CD4-positive, CD25-positive, alpha-beta regulatory T cell (primary cell): Measurements from ENCODE around the gene PTPRN2. TPM values are rescaled to one million over a fixed set of nuclear protein-coding genes. Genes with fewer than 3 reads are reported as not detected.
"Not testable (repeated sequence)": the region's sequence is repeated elsewhere in the genome, so short reads cannot be mapped to it uniquely, and the experiment has no call there.

Experiments used
- ATAC-seq, 2 donors: fragments of 150-1000 bp; cut with Tn5 transposase; one replicate each; pipeline ENCODE4 v1.10.0; 2021; ENCODE audit warnings: low read depth in 2 of 2, moderate number of reproducible peaks in 2 of 2, moderate library complexity in 1 of 2
- DNase-seq, 3 donors: peaks; one replicate each; pipeline versions ENCODE4 v3.0.0 to v3.0.0-alpha.2; 2012 to 2022; ENCODE audit warnings: mixed read lengths in 1 of 3
- H3K27ac ChIP-seq: one replicate; pipeline ENCODE4 v1.7.0; 2013; ENCODE audit warnings: mild to moderate bottlenecking, low read length; ENCODE audit not compliant: insufficient read depth, poor library complexity, severe bottlenecking
- H3K27me3 ChIP-seq: one replicate; pipeline ENCODE4 v1.7.0; 2013; ENCODE audit warnings: low read length; ENCODE audit not compliant: control insufficient read depth, insufficient read depth
- H3K36me3 ChIP-seq: one replicate; pipeline ENCODE4 v1.7.0; 2013; ENCODE audit warnings: mild to moderate bottlenecking, low read length, moderate library complexity; ENCODE audit not compliant: control insufficient read depth, insufficient read depth
- H3K4me1 ChIP-seq: 2 replicates; pipeline ENCODE4 v1.7.0; 2013; ENCODE audit warnings: mild to moderate bottlenecking, low read length; ENCODE audit not compliant: insufficient read depth, control insufficient read depth, poor library complexity, severe bottlenecking
- H3K4me3 ChIP-seq: one replicate; pipeline ENCODE4 v1.7.0; 2013; ENCODE audit warnings: low read depth, mild to moderate bottlenecking, low read length, moderate library complexity
- H3K9me3 ChIP-seq, 2 experiments: 1 replicate in 1 of 2; 2 replicates in 1 of 2; pipeline ENCODE4 v1.7.0; 2013; ENCODE audit warnings: low read length in 2 of 2, mild to moderate bottlenecking in 1 of 2, moderate library complexity in 1 of 2; ENCODE audit not compliant: control insufficient read depth in 2 of 2
- H3K27ac Mint-ChIP-seq, 3 donors: one replicate each; pipeline ENCODE4 v1.8.0; 2020 to 2022; ENCODE audit warnings: mild to moderate bottlenecking in 3 of 3, mixed read lengths in 3 of 3, moderate library complexity in 2 of 3
- H3K27me3 Mint-ChIP-seq: one replicate; pipeline ENCODE4 v1.8.0; 2022; ENCODE audit warnings: mild to moderate bottlenecking, mixed read lengths
- H3K36me3 Mint-ChIP-seq: one replicate; pipeline ENCODE4 v1.8.0; 2020; ENCODE audit warnings: mixed read lengths
- H3K4me1 Mint-ChIP-seq, 4 donors: one replicate each; pipeline ENCODE4 v1.8.0; 2020 to 2022; ENCODE audit warnings: mixed read lengths in 4 of 4, mild to moderate bottlenecking in 1 of 4
- H3K4me3 Mint-ChIP-seq, 4 donors: one replicate each; pipeline ENCODE4 v1.8.0; 2020 to 2022; ENCODE audit warnings: mild to moderate bottlenecking in 4 of 4, mixed read lengths in 4 of 4, moderate library complexity in 3 of 4
- H3K9me3 Mint-ChIP-seq, 7 donors: one replicate each; pipeline ENCODE4 v1.8.0; 2020 to 2022; ENCODE audit warnings: mixed read lengths in 7 of 7, mild to moderate bottlenecking in 3 of 7, moderate library complexity in 2 of 7
- polyA plus RNA-seq, 4 donors: library from polyadenylated mRNA; unstranded; fragments of 300-500 nt; fragmentation: Illumina TruSeq; gene quantifications; one replicate each; pipeline ENCODE4 v1.2.3, GENCODE V29; 2021
- total RNA-seq: library from RNA; stranded (reverse); gene quantifications from one replicate; pipeline ENCODE4 v1.2.3, GENCODE V29; 2022

The PTPRN2 gene
- total and polyA plus RNA-seq, 5 donors from 2014 or later: 1.6 to 4.7 (median 2.7) TPM

- ATAC-seq (no peak), DNase-seq (no peak)
- Histone ChIP-seq H3K4me1 (no peaks in the 10 kb centered on the region), H3K4me3 (no peak overlapping the region), H3K27ac (no peak overlapping the region), H3K36me3 (no peaks in the 10 kb centered on the region), H3K9me3 (no peaks in the 10 kb centered on the region), H3K27me3 (no peaks in the 10 kb centered on the region)
- peaks cover 0 to 1% (median 0%) of the 10 kb centered on the region in 7 donors for H3K9me3 Mint-ChIP-seq
- H3K27ac Mint-ChIP-seq: no peak overlapping the region
- H3K36me3 Mint-ChIP-seq: no peaks in the 10 kb centered on the region
- peaks cover 10% of the 10 kb centered on the region for H3K27me3 Mint-ChIP-seq
- H3K4me1 Mint-ChIP-seq: no peaks in the 10 kb centered on the region
- no peak overlapping the region for H3K4me3 Mint-ChIP-seq
Observed at GRCh38 chr7:157703131-157703530, 884.5 kb downstream of the PTPRN2 start.

DNA sequence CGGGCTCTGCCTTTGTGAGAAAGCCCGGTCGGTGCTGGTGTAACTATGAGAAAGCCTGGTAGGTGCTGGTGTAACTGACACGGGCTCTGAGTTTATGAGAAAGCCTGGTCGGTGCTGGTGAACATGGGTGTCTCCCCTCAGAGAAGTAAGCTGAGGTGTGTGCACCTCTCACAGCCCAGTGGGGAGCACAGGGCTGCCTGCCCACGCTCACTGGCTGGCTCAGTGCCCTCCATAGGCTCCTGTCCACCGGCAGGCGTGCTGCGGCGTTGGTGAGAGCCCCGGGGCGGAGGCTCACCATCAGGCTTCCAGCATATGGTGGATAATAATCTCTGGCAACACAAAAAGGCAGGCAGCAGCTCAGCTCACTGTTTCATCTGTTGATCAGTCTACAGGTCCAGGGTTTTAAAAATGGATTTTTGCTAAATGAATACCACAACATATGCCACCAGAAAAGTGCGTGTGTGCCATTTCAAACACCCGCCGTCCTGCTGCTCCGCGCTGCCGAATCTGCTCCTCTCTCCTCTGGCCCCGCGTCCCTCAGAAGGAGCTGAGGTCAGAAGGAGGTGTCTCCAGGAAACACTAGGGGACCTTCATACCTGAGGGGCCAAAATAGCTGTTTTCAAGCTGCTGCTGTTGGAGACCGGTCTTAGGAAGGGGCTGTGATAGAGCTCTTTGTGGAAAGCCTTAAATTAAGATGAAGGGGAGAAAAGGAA is 885.2 kb downstream of the PTPRN2 start:
- no peaks in the 10 kb centered on the region for H3K27me3 ChIP-seq
- no peaks in the 10 kb centered on the region for H3K36me3 ChIP-seq
- H3K36me3 Mint-ChIP-seq: no peaks in the 10 kb centered on the region
- H3K4me3 Mint-ChIP-seq: no peak overlapping the region
- ATAC-seq (no peak), DNase-seq (no peak)
- H3K27me3 Mint-ChIP-seq: peaks cover 10% of the 10 kb centered on the region
- no peaks in the 10 kb centered on the region for H3K4me1 ChIP-seq
- H3K9me3 ChIP-seq: no peaks in the 10 kb centered on the region
- H3K9me3 Mint-ChIP-seq: peaks cover 0 to 1% (median 0%) of the 10 kb centered on the region in 7 donors
- no peak overlapping the region for H3K4me3 ChIP-seq
- H3K27ac ChIP-seq: no peak overlapping the region
- H3K27ac Mint-ChIP-seq: no peak overlapping the region
- no peaks in the 10 kb centered on the region for H3K4me1 Mint-ChIP-seq

GRCh38 chr7:157701395-157702180 is 886.0 kb downstream of the PTPRN2 start:
- not testable (repeated sequence) for H3K36me3 Mint-ChIP-seq, H3K4me3 ChIP-seq, DNase-seq, H3K9me3 ChIP-seq, H3K27me3 Mint-ChIP-seq, H3K4me1 Mint-ChIP-seq, H3K4me3 Mint-ChIP-seq, H3K27ac Mint-ChIP-seq, ATAC-seq, H3K36me3 ChIP-seq, H3K27ac ChIP-seq, H3K27me3 ChIP-seq, H3K4me1 ChIP-seq, H3K9me3 Mint-ChIP-seq

DNA sequence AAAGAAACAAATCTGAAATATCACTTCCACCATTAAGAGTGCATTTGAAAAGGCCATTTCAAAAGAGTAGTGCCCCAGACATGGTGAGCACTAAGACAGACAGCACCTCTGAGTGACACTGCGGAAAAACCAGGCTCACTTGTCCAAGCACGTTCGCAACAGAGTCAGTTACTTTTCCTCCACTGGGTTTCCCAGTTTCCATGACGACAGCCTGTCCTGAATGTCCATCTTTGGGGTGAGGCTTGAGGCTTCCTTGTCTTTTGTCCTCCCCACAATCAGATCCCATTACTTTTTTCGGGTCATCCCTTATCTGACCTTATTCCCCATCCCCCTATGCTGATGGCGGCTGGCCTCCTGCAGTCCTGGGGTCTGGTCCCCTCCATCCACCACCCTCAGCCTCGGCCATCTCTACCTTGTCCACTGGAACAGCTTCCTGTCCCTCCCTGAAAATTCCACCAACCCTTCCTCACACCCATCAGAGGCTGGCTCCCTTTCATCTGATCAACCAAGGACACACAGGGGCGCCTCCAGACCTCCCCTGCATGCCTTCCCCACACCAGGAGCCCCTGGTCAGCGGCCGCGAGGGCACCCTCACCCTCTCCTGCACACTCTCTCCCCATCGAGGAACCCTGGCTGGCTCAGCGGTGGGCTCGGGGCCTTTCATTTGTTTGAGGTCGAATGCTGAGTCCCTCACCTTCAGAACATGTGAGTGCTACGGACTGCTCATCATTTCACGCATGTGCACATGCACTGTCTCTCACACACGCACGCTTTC is 887.2 kb downstream of the PTPRN2 start:
- Histone ChIP-seq H3K27ac (no peak overlapping the region), H3K9me3 (no peaks in the 10 kb centered on the region), H3K4me3 (no peak overlapping the region), H3K36me3 (no peaks in the 10 kb centered on the region), H3K27me3 (no peaks in the 10 kb centered on the region), H3K4me1 (no peaks in the 10 kb centered on the region)
- Mint-ChIP-seq H3K4me1 (no peaks in the 10 kb centered on the region), H3K4me3 (no peak overlapping the region), H3K27ac (no peak overlapping the region), H3K9me3 (peaks cover 0 to 3% (median 0%) of the 10 kb centered on the region in 7 donors), H3K27me3 (peaks cover 4% of the 10 kb centered on the region), H3K36me3 (no peaks in the 10 kb centered on the region)
- DNase-seq (no peak), ATAC-seq (no peak)

DNA sequence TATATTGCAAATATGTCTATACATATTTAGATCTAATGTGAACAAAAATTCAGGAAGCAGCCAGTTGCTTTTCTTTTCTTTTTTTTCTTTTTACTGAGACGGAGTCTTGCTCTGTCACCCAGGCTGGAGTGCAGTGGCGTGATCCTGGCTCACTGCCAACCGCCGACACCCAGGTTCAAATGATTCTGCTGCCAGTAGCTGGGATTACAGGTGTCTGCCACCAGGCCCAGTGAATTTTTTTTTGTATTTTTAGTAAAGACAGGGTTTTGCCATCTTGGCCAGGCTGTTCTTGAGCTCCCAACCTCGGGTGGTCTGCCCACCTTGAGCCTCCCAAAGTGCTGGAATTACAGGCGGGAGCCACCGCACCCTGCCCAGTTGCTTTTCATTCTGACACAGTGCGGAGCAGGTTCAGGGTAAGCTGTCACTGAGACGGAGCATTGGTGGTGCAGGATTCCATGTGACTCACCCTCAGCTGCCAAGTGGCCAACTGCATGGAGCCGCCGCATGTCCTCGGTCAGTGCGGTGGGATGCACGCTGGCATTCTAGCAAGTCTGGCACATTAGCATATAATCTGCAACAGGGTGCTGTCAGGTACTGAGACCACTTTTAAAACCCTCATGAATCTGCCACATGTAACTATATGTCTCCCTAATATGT is 888.1 kb downstream of the PTPRN2 start:
- H3K4me3 ChIP-seq: no peak overlapping the region
- Mint-ChIP-seq H3K4me3 (no peak overlapping the region), H3K36me3 (no peaks in the 10 kb centered on the region), H3K9me3 (peaks cover 0 to 3% (median 0%) of the 10 kb centered on the region in 7 donors), H3K4me1 (peaks cover 0 to under 1% (median 0%) of the 10 kb centered on the region in 4 donors), H3K27ac (no peak overlapping the region), H3K27me3 (peaks cover 11% of the 10 kb centered on the region)
- H3K27ac ChIP-seq: no peak overlapping the region
- H3K4me1 ChIP-seq: no peaks in the 10 kb centered on the region
- DNase-seq (no peak), ATAC-seq (no peak)
- H3K36me3 ChIP-seq: no peaks in the 10 kb centered on the region
- H3K27me3 ChIP-seq: no peaks in the 10 kb centered on the region
- H3K9me3 ChIP-seq: no peaks in the 10 kb centered on the region

DNA sequence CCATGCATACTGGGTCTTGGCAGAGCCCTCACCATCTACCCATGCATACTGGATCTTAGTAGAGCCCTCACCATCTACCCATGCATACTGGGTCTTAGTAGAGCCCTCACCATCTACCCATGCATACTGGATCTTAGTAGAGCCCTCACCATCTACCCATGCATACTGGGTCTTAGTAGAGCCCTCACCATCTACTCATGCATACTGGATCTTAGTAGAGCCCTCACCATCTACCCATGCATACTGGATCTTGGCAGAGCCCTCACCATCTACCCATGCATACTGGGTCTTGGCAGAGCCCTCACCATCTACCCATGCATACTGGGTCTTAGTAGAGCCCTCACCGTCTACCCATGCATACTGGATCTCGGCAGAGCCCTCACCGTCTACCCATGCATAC is 890.3 kb downstream of the PTPRN2 start:
- not testable (repeated sequence) for H3K4me3 ChIP-seq, H3K9me3 ChIP-seq, ATAC-seq, H3K4me1 Mint-ChIP-seq, H3K27me3 ChIP-seq, H3K27ac Mint-ChIP-seq, DNase-seq, H3K4me3 Mint-ChIP-seq, H3K27ac ChIP-seq, H3K4me1 ChIP-seq, H3K36me3 Mint-ChIP-seq, H3K9me3 Mint-ChIP-seq, H3K36me3 ChIP-seq
- peaks cover 17% of the 10 kb centered on the region for H3K27me3 Mint-ChIP-seq

DNA sequence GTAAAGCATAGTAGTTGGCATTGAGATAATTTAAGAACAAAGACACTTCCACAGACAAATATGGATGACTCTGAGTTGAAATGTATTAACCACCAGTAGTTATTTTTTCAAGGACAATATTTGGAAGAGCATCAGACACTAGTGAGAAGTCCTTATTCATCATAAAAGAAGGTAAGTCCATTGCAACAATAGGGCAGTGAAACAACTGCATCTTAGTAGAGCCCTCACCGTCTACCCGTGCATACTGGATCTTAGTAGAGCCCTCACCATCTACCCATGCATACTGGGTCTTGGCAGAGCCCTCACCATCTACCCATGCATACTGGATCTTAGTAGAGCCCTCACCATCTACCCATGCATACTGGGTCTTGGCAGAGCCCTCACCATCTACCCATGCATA is 892.0 kb downstream of the PTPRN2 start:
- H3K27ac Mint-ChIP-seq, ATAC-seq, H3K4me3 ChIP-seq, H3K27me3 ChIP-seq, H3K36me3 Mint-ChIP-seq, H3K36me3 ChIP-seq, H3K27ac ChIP-seq, H3K9me3 Mint-ChIP-seq, H3K4me3 Mint-ChIP-seq, H3K9me3 ChIP-seq, DNase-seq: not testable (repeated sequence)
- H3K4me1 ChIP-seq: peaks cover 19% of the 10 kb centered on the region
- peaks cover 27% of the 10 kb centered on the region for H3K27me3 Mint-ChIP-seq
- H3K4me1 Mint-ChIP-seq: peaks cover 0 to 16% (median 3%) of the 10 kb centered on the region in 4 donors
